SIG-M5 (cell line): ENCODE results near the gene LRRC47.

Experiments used
- DNase-seq: peaks from one replicate; lab custom pipeline; 2025; lab: John Stamatoyannopoulos, UW

LRRC47 gene

DNA sequence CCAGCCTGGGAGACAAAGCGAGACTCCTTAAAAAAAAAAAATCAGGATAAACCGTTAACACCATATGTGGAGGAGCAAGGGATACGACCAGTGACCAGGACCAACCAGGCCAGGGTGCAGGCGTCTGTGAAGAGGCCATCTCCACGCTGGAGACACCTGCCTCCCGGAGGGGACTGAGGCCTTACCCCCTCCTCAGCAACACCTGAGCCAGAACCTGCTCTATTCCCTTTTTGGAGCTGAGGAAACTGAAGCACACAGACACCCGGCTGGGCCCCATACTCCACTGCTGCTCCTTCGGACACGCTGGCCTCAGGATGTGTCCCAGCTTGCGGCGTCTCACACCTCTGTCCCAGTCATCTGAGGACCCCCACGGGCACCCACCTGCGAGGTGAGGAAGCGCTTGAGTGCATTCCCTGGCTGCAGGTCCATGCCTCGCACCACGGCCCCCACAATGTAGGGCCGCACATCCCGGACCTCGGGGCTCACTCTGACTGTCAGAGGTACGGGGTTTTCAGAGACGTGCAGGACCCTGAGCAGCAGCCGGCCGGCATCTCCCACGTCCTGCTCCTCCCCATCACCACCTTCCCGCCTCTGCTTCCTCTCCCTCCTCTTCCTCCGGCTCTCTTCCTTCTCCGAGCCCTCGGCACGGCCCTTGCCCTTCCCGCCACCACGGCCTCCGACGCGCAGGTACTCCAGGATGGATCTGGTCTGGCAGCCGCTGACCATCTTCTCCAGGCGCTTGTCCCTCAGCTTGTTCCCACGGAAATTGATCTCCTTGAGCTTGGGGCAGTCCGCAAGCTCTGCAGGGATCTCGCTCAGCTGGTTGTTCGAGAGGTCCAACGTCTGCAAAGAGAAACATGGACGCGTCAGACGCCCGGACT lies 9.6 kb downstream of the LRRC47 start:
- no peak for DNase-seq

DNA sequence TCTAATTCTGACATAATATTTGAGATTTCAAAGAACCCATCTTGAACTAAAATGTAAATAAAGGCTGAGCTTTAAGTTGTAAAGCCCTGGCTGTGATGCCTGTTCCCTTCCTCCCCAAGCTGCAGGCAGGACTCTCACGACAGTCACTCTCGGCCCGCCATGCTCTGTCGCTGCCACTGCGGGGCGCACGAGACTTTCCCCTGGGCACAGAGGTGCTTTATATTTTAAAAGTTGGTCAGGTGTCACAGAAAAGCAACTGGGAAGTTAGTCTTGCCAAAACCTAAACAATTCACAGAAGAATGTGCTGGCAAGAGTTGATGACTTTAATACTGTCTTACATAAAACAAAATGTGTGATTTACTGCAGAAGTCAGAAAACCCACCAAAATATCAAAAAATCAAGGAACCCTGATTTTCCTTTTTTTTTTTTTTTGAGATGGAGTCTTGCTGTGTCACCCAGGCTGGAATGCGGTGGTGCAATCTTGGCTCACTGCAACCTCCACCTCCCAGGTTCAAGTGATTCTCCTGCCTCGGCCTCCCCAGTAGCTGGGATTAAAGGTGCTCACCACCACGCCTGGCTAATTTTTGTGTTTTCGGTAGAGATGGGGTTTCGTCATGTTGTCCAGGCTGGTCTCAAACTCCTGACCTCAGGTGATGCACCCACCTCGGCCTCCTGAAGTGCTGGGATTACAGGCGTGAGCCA lies 10.7 kb downstream of the LRRC47 start:
- no peak for DNase-seq

- no peak for DNase-seq
These were observed 11.3 kb downstream of the LRRC47 start for GRCh38 chr1:3785045-3785444.

GRCh38 chr1:3783651-3784474 lies 12.4 kb downstream of the LRRC47 start:
- no peak for DNase-seq

GRCh38 chr1:3780901-3781300 lies 15.4 kb downstream of the LRRC47 start:
- DNase-seq: no peak

GRCh38 chr1:3779912-3780416 lies 16.3 kb downstream of the LRRC47 start:
- no peak for DNase-seq

GRCh38 chr1:3779265-3779911 lies 16.9 kb downstream of the LRRC47 start:
- no peak for DNase-seq

DNA sequence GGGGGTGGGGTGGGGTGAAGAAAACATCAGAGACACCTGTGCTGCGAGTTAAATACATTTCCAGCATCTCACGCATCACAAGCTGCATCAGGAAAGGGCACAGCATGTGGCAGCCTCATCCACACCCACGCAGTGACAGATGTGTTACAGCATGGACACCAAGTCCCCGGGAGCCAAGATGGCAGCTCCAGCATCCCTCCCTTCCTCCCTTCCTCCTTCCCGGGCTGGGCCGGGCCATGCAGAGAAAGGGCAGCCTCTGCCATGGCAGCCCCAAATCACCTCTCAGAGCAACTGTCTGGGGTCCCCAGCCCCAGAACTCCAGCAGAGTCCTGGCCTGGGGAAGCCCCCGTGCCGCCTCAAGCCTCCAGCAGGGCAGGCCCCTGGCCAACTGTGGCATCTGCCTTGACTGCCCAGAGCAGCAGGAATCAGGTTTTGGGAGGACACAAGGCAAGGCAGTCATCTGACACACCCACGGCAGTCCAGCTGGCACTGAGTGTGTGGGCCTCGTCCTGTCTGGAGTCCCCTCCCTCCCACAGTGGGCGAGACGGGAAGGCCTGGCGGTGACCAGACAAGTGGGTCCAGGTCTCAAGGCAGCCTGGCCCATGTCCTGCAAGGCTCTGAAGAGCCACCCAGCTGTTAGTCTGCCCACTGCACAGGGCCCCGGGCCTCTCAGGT lies 17.6 kb downstream of the LRRC47 start:
- no peak for DNase-seq

DNA sequence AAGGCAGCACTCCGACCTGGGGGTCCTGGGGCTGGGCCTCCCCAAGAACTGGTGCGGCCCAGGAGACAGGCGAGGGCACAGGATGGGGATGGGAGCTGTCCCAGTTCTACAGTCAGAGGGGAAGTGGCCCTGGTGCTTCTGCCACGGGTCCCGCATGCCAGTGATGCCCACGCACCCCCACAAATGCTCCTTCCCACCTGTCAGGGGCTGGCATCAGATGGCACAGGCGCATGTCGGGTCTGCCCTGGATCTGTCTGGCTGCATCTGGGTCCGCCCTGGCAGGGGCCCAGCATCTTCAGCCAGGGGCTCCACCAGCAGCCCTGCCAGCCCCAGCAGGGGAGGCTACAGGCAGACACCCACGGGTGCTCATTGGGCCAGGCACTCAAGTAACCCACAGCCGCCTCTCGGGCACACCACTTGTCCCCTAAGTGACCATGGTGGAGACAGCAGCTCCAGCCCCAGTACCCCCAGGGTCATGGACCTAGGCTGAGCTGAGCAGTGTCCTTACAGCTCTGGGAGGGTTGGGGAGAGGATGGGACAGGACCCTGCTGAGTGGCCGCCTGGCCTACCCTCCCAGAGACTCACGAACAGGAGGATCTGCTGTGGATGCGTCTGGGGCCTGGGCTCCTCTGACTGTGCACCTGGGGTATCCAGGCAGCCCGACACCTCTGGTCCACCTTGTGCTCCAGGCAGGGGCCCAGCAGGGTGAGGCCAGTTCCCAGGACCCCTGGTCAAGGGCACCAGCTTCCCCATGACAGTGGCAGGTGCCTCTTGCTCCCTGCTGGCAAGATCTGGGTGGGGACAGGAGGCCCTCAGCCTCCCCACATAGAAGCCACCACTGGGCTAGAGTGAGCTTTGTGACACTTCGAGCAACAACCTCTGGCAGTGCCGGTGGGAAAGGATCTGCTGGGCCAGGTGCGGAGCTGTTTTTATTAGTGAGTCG lies 18.4 kb downstream of the LRRC47 start:
- DNase-seq: no peak

GRCh38 chr1:3777078-3777547 lies 19.2 kb downstream of the LRRC47 start:
- no peak for DNase-seq

DNA sequence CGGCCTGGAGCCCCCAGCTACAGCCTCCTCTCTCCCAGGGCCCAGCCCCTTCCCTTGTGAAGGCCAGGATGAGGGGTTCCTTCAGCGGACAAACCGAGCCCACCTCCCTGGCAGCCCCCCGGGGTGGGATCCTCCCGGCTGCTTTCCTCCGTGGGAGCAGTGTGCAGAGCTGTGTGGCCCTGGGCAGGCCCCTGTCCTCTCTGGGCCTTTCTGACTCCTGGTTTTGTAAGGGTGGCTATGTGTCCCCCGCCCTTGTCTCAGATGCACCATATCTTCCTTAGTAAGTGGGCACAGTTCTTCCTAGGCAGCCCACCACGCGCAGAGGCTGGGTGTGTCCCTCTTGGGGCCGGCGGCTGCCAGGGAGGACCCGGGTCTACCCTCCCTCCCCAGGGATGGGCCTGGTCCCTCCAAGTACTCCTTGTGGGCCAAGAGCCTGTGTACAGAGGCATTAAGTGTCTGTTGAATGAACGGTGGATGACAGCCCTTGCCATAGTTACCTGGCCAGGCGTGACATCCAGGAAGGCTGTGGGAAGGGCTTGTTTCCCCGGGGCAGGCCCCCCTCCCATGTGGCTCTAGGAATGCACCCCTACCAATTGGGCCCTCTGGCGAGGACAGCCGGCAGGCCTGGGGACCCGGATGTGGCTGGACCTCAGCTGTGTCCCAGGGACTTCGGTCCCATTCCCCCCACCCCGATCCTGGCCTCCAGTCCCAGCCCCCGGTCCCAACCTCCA lies 19.9 kb downstream of the LRRC47 start:
- DNase-seq: no peak

GRCh38 chr1:3775490-3776230 lies 20.6 kb downstream of the LRRC47 start:
- DNase-seq: no peak

GRCh38 chr1:3774946-3775489 lies 21.3 kb downstream of the LRRC47 start:
- DNase-seq: no peak

- DNase-seq: no peak
These were observed 21.9 kb downstream of the LRRC47 start for GRCh38 chr1:3774276-3774945.

- DNase-seq: no peak
These were observed 22.6 kb downstream of the LRRC47 start for GRCh38 chr1:3773572-3774275.

GRCh38 chr1:3772715-3773571 lies 23.4 kb downstream of the LRRC47 start, which contains the start of gene SMIM1:
Gene SMIM1 (plus strand): TSS chr1:3772749. CDS start chr1:3775374, 2,625 bp downstream.
- DNase-seq: no peak
